DOHH2 (cell line): ENCODE data around the gene KHDC4.

Experiments
- CTCF ChIP-seq: fragments of 200-600 bp; sonication (generic); IDR thresholded peaks from one replicate; pipeline ENCODE4 v1.5.1; 2014; ENCODE audit warnings: antibody characterized with exemption, mild to moderate bottlenecking, low read depth, low read length; ENCODE audit not compliant: poor library complexity, severe bottlenecking
- EZH2phosphoT487 ChIP-seq: fragments of 200-600 bp; sonication (generic); IDR thresholded peaks from 2 replicates; pipeline ENCODE4 v1.6.1; 2017; ENCODE audit warnings: borderline replicate concordance, mild to moderate bottlenecking, antibody characterized with exemption, low read length, moderate library complexity, mixed read lengths

- TF ChIP-seq CTCF (no peak), EZH2phosphoT487 (no peak)
Measured at GRCh38 chr1:155919801-155920200, 14.4 kb downstream of the KHDC4 start.
